Medulla oblongata (tissue), 1 donor: ENCODE measurements around the gene PHACTR1.

ENCODE experiments used
- DNase-seq: peaks from one replicate; pipeline ENCODE4 v3.0.0-alpha.2; 2015; ENCODE audit errors: extremely low spot score

Gene PHACTR1

GRCh38 chr6:12802440-12802839 is 85.9 kb downstream of the PHACTR1 start:
- DNase-seq: no peak

GRCh38 chr6:12803486-12803885 is 86.9 kb downstream of the PHACTR1 start:
- DNase-seq: no peak

GRCh38 chr6:12804952-12805645 is 88.5 kb downstream of the PHACTR1 start:
- DNase-seq: no peak

GRCh38 chr6:12806136-12806535 is 89.6 kb downstream of the PHACTR1 start:
- DNase-seq: no peak

- no peak for DNase-seq
Observed at GRCh38 chr6:12806796-12807195, 90.2 kb downstream of the PHACTR1 start.

GRCh38 chr6:12811519-12811918 is 95.0 kb downstream of the PHACTR1 start:
- DNase-seq: no peak

GRCh38 chr6:12813321-12813720 is 96.8 kb downstream of the PHACTR1 start:
- no peak for DNase-seq

GRCh38 chr6:12814015-12814414 is 97.4 kb downstream of the PHACTR1 start:
- DNase-seq: no peak

GRCh38 chr6:12815089-12815488 is 98.5 kb downstream of the PHACTR1 start:
- DNase-seq: no peak

- no peak for DNase-seq
Observed at GRCh38 chr6:12815884-12816600, 99.5 kb downstream of the PHACTR1 start.

- peak; percentile 10 for DNase-seq
Observed at GRCh38 chr6:12818324-12818723, 101.8 kb downstream of the PHACTR1 start.

- no peak for DNase-seq
Observed at GRCh38 chr6:12823847-12824246, 107.3 kb downstream of the PHACTR1 start.

- no peak for DNase-seq
Observed at GRCh38 chr6:12826584-12826983, 110.0 kb downstream of the PHACTR1 start.

GRCh38 chr6:12827921-12828320 is 111.4 kb downstream of the PHACTR1 start:
- DNase-seq: no peak

GRCh38 chr6:12832226-12832735 is 115.7 kb downstream of the PHACTR1 start:
- DNase-seq: no peak

GRCh38 chr6:12836009-12836408 is 119.4 kb downstream of the PHACTR1 start:
- DNase-seq: no peak

GRCh38 chr6:12841619-12842018 is 125.1 kb downstream of the PHACTR1 start:
- no peak for DNase-seq

- DNase-seq: no peak
Observed at GRCh38 chr6:12842114-12842513, 125.5 kb downstream of the PHACTR1 start.

GRCh38 chr6:12842658-12843057 is 126.1 kb downstream of the PHACTR1 start:
- DNase-seq: no peak

GRCh38 chr6:12844284-12845223 is 128.0 kb downstream of the PHACTR1 start:
- peak; percentile 24 for DNase-seq

GRCh38 chr6:12845224-12846004 is 128.8 kb downstream of the PHACTR1 start:
- no peak for DNase-seq
